Liver (tissue), 9 donors: ENCODE measurements around the gene GXYLT2. TPM values are rescaled to one million over a fixed set of nuclear protein-coding genes. Genes with fewer than 3 reads are reported as not detected.

Experiments used
- DNase-seq: peaks from one replicate; pipeline ENCODE4 v3.0.0-alpha.2; 2017; ENCODE audit warnings: low spot score
- H3K27ac ChIP-seq, 2 donors: one replicate each; pipeline ENCODE4 v1.7.0; 2013; ENCODE audit warnings: inconsistent platforms in 2 of 2, low read length in 2 of 2, control low read depth in 1 of 2, low read depth in 1 of 2, mild to moderate bottlenecking in 1 of 2
- H3K27me3 ChIP-seq, 4 donors: one replicate each; pipeline versions ENCODE4 v1.6.1 to v1.7.0; 2013; ENCODE audit warnings: low read length in 3 of 4, inconsistent platforms in 1 of 4, mild to moderate bottlenecking in 1 of 4, moderate library complexity in 1 of 4; ENCODE audit not compliant: control insufficient read depth in 4 of 4, insufficient read depth in 4 of 4
- H3K36me3 ChIP-seq, 4 donors: one replicate each; pipeline versions ENCODE4 v1.6.1 to v1.7.0; 2013; ENCODE audit warnings: low read length in 3 of 4, mild to moderate bottlenecking in 3 of 4, low read depth in 1 of 4, moderate library complexity in 1 of 4; ENCODE audit not compliant: control insufficient read depth in 4 of 4, insufficient read depth in 3 of 4
- H3K4me1 ChIP-seq, 4 donors: one replicate each; pipeline versions ENCODE4 v1.6.1 to v1.7.0; 2013; ENCODE audit warnings: low read length in 3 of 4, mild to moderate bottlenecking in 3 of 4, moderate library complexity in 1 of 4; ENCODE audit not compliant: control insufficient read depth in 4 of 4, insufficient read depth in 4 of 4
- H3K4me3 ChIP-seq, 3 donors: one replicate each; pipeline versions ENCODE4 v1.6.1 to v1.7.0; 2013; ENCODE audit warnings: low read length in 3 of 3, control low read depth in 1 of 3, low read depth in 1 of 3, mild to moderate bottlenecking in 1 of 3
- H3K9ac ChIP-seq, 2 donors: one replicate each; pipeline ENCODE4 v1.7.0; 2013; ENCODE audit warnings: low read length in 2 of 2, mild to moderate bottlenecking in 2 of 2, moderate library complexity in 2 of 2, control low read depth in 1 of 2, low read depth in 1 of 2
- H3K9me3 ChIP-seq, 4 donors: one replicate each; pipeline versions ENCODE4 v1.6.1 to v1.7.0; 2013; ENCODE audit warnings: low read length in 3 of 4; ENCODE audit not compliant: control insufficient read depth in 4 of 4
- EGR1 ChIP-seq, 2 donors: IDR thresholded peaks; 2 replicates each; pipeline ENCODE4 v1.6.1; 2016 to 2018; ENCODE audit warnings: antibody characterized with exemption in 2 of 2, low read depth in 2 of 2
- FOXA1 ChIP-seq: IDR thresholded peaks from 2 replicates; pipeline ENCODE4 v1.6.1; 2016; ENCODE audit warnings: antibody characterized with exemption
- FOXA2 ChIP-seq: IDR thresholded peaks from 2 replicates; pipeline ENCODE4 v1.6.1; 2016; ENCODE audit warnings: antibody characterized with exemption
- GABPA ChIP-seq, 2 donors: IDR thresholded peaks in 1 of 2; conservative IDR thresholded peaks in 1 of 2; 2 replicates each; pipeline ENCODE4 v1.6.1; 2016; ENCODE audit warnings: antibody characterized with exemption in 2 of 2, mild to moderate bottlenecking in 1 of 2, moderate library complexity in 1 of 2
- HNF4A ChIP-seq, 2 donors: conservative IDR thresholded peaks; 2 replicates each; pipeline ENCODE4 v1.6.1; 2016; ENCODE audit warnings: antibody characterized with exemption in 2 of 2, mild to moderate bottlenecking in 2 of 2
- HNF4G ChIP-seq: IDR thresholded peaks from 2 replicates; pipeline ENCODE4 v1.6.1; 2016; ENCODE audit warnings: antibody characterized with exemption
- JUND ChIP-seq, 2 donors: IDR thresholded peaks; 2 replicates each; pipeline ENCODE4 v1.6.1; 2016; ENCODE audit warnings: antibody characterized with exemption in 2 of 2
- NR2F2 ChIP-seq: IDR thresholded peaks from 2 replicates; pipeline ENCODE4 v1.6.1; 2016; ENCODE audit warnings: antibody characterized with exemption
- RAD21 ChIP-seq, 2 donors: IDR thresholded peaks; 2 replicates each; pipeline ENCODE4 v1.6.1; 2016; ENCODE audit warnings: antibody characterized with exemption in 2 of 2, mild to moderate bottlenecking in 2 of 2
- RXRA ChIP-seq, 2 donors: IDR thresholded peaks; 2 replicates each; pipeline ENCODE4 v1.6.1; 2017 to 2018; ENCODE audit warnings: antibody characterized with exemption in 2 of 2, mild to moderate bottlenecking in 1 of 2
- SP1 ChIP-seq: IDR thresholded peaks from 2 replicates; pipeline ENCODE4 v1.6.1; 2018; ENCODE audit warnings: antibody characterized with exemption, mild to moderate bottlenecking
- TAF1 ChIP-seq: conservative IDR thresholded peaks from 2 replicates; pipeline ENCODE4 v1.6.1; 2016; ENCODE audit warnings: antibody characterized with exemption, mild to moderate bottlenecking
- YY1 ChIP-seq: IDR thresholded peaks from 2 replicates; pipeline ENCODE4 v1.6.1; 2016; ENCODE audit warnings: antibody characterized with exemption, mild to moderate bottlenecking
- ZBTB33 ChIP-seq: IDR thresholded peaks from 2 replicates; pipeline ENCODE4 v1.6.1; 2016; ENCODE audit warnings: antibody characterized with exemption
- WGBS: extraction: QIAGEN DNeasy Blood & Tissue Kit; methylation state at CpG from one replicate; pipeline ENCODE4 v1.1.7; 2013; 5-methylcytosine and 5-hydroxymethylcytosine counted together
- polyA plus RNA-seq, 2 donors: library from polyadenylated mRNA; stranded (reverse) in 1 of 2; unstranded in 1 of 2; fragments of 200-250 nt in 1 of 2; fragments of >200 nt in 1 of 2; fragmentation: Nextera tagmentation in 1 of 2; extraction: Ambion mirVana in 1 of 2; gene quantifications; one replicate each; pipeline versions ENCODE4 v1.2.1 to v1.2.3, GENCODE V29; 2013 to 2015
- total RNA-seq, 2 donors: library from RNA; depleted of rRNA; stranded (reverse); fragments of >200 nt; gene quantifications; one replicate each; pipeline ENCODE4 v1.2.3, GENCODE V29; 2014
- TF ChIP-seq, protein P1 (sequence below): IDR thresholded peaks from 2 replicates; pipeline ENCODE4 v1.6.1; 2016; ENCODE audit warnings: antibody characterized with exemption
- TF ChIP-seq, protein P2 (sequence below): IDR thresholded peaks from 2 replicates; pipeline ENCODE4 v1.6.1; 2016; ENCODE audit warnings: antibody characterized with exemption, mild to moderate bottlenecking
- TF ChIP-seq, protein P3 (sequence below): IDR thresholded peaks from 2 replicates; pipeline ENCODE4 v1.6.1; 2016; ENCODE audit warnings: antibody characterized with exemption
- TF ChIP-seq, protein P4 (sequence below): fragments of 150-350 bp; IDR thresholded peaks from 2 replicates; pipeline ENCODE4 v1.5.1; 2017; ENCODE audit warnings: improper control_type of control experiment, low read depth, low read length; ENCODE audit not compliant: missing input control
- donor health status: healthy.
- donor health status: healthy.
- donor health status: healthy.
- donor health status: healthy.
- donor health status: healthy.

Gene GXYLT2
- total and polyA plus RNA-seq, 4 donors: 0.06 to 0.98 (median 0.10) TPM

DNA sequence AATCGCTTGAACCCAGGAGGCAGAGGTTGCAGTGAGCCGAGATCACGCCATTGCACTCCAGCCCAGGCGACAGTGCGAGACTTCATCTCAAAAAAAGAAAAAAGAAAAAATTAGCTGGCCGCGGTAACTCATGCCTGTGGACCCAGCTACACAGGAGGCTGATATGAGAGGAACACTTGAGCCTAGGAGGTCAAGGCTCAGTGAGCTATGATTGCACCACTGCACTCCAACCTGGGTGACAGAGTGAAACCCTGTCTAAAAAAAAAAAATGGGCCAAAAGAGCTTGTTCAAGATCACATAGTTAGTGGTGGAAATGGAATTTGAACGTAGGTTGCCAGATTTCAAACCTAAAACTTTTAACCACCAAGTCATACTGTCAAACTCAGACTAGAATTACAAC is 62.5 kb downstream of the GXYLT2 start:
- Histone ChIP-seq H3K36me3 (no peaks in the 10 kb centered on the region), H3K9me3 (no peaks in the 10 kb centered on the region), H3K4me1 (peaks cover 7 to 32% (median 12%) of the 10 kb centered on the region in 4 donors), H3K27ac (no peak overlapping the region), H3K9ac (no peak overlapping the region), H3K4me3 (no peak overlapping the region), H3K27me3 (no peaks in the 10 kb centered on the region)
- no peak for TF ChIP-seq HNF4G
- peak; percentile 23 to 34 for TF ChIP-seq HNF4A (conservative IDR thresholded peaks at IDR 0.05)
- 88% methylated on average over 8 of the region's 8 CpGs for WGBS
- no peak for DNase-seq

DNA sequence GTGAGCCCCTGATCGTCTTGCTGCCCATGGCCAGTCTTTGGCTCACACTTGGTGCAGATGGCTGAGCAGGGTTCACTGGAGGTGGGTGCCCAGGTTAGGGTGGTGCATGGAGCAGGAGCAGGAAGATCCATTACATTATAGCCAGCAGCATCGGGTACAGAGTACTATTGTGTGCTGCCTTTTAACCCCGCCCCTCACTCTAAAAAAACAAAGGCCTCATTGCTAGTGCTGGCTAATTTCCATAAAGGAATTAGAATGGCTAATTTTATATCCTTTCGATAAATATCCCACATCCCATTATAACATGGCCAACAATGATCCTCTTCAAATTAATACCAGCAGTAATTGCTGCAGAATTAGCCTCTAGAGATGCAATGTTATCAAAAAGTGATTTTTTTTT is 63.0 kb downstream of the GXYLT2 start:
- Histone ChIP-seq H3K9ac (no peak overlapping the region), H3K36me3 (no peaks in the 10 kb centered on the region), H3K27ac (no peak overlapping the region), H3K9me3 (no peaks in the 10 kb centered on the region), H3K4me1 (peaks cover 7 to 32% (median 12%) of the 10 kb centered on the region in 4 donors), H3K4me3 (no peak overlapping the region), H3K27me3 (no peaks in the 10 kb centered on the region)
- no peak for TF ChIP-seq ZBTB33
- TF ChIP-seq, protein P1, sequence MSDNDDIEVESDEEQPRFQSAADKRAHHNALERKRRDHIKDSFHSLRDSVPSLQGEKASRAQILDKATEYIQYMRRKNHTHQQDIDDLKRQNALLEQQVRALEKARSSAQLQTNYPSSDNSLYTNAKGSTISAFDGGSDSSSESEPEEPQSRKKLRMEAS: no peak
- no peak for TF ChIP-seq HNF4A (conservative IDR thresholded peaks at IDR 0.05)
- TF ChIP-seq GABPA (IDR thresholded peaks at IDR 0.05 in 1 of 2, conservative IDR thresholded peaks at IDR 0.05 in 1 of 2): no peak
- no peak for TF ChIP-seq YY1
- TF ChIP-seq TAF1: no peak
- no peak for TF ChIP-seq NR2F2
- TF ChIP-seq, protein P2, sequence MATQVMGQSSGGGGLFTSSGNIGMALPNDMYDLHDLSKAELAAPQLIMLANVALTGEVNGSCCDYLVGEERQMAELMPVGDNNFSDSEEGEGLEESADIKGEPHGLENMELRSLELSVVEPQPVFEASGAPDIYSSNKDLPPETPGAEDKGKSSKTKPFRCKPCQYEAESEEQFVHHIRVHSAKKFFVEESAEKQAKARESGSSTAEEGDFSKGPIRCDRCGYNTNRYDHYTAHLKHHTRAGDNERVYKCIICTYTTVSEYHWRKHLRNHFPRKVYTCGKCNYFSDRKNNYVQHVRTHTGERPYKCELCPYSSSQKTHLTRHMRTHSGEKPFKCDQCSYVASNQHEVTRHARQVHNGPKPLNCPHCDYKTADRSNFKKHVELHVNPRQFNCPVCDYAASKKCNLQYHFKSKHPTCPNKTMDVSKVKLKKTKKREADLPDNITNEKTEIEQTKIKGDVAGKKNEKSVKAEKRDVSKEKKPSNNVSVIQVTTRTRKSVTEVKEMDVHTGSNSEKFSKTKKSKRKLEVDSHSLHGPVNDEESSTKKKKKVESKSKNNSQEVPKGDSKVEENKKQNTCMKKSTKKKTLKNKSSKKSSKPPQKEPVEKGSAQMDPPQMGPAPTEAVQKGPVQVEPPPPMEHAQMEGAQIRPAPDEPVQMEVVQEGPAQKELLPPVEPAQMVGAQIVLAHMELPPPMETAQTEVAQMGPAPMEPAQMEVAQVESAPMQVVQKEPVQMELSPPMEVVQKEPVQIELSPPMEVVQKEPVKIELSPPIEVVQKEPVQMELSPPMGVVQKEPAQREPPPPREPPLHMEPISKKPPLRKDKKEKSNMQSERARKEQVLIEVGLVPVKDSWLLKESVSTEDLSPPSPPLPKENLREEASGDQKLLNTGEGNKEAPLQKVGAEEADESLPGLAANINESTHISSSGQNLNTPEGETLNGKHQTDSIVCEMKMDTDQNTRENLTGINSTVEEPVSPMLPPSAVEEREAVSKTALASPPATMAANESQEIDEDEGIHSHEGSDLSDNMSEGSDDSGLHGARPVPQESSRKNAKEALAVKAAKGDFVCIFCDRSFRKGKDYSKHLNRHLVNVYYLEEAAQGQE: no peak
- no peak for TF ChIP-seq RXRA (IDR thresholded peaks at IDR 0.05)
- TF ChIP-seq, protein P3, sequence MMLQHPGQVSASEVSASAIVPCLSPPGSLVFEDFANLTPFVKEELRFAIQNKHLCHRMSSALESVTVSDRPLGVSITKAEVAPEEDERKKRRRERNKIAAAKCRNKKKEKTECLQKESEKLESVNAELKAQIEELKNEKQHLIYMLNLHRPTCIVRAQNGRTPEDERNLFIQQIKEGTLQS: no peak
- no peak for TF ChIP-seq SP1
- TF ChIP-seq HNF4G: no peak
- no peak for TF ChIP-seq FOXA2
- TF ChIP-seq RAD21 (IDR thresholded peaks at IDR 0.05): no peak
- TF ChIP-seq, protein P4, sequence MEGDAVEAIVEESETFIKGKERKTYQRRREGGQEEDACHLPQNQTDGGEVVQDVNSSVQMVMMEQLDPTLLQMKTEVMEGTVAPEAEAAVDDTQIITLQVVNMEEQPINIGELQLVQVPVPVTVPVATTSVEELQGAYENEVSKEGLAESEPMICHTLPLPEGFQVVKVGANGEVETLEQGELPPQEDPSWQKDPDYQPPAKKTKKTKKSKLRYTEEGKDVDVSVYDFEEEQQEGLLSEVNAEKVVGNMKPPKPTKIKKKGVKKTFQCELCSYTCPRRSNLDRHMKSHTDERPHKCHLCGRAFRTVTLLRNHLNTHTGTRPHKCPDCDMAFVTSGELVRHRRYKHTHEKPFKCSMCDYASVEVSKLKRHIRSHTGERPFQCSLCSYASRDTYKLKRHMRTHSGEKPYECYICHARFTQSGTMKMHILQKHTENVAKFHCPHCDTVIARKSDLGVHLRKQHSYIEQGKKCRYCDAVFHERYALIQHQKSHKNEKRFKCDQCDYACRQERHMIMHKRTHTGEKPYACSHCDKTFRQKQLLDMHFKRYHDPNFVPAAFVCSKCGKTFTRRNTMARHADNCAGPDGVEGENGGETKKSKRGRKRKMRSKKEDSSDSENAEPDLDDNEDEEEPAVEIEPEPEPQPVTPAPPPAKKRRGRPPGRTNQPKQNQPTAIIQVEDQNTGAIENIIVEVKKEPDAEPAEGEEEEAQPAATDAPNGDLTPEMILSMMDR: no peak
- no peak for TF ChIP-seq JUND (IDR thresholded peaks at IDR 0.05)
- no peak for TF ChIP-seq FOXA1
- no peak for TF ChIP-seq EGR1 (IDR thresholded peaks at IDR 0.05; ENCODE audit: low read depth in 2 of 2)
- 83% methylated on average over 4 of the region's 4 CpGs for WGBS
- DNase-seq: no peak
